Measurements from ENCODE around the gene ZNF438.

DNA sequence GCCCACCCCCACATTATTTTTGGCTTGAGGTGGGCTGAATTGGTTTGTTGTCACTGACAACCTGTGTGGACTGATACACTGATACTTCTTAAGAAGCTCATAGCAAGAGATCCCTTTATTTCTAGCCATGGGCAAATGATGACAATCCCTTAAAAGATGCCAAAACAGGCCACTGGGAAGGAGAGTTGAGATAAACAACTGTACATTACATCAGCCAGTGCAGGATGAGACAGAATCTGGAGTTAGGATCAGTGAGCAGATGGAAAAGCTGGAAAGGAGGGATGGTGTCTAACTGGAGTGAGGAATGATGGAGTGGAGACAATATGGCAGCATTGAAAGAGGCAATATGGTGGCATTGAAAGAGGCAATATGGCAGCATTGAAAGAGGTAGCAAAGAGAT, 206.2 kb downstream of the ZNF438 start:
- no peak for TF ChIP-seq CTCF (IDR thresholded peaks at IDR 0.05)
- no peak for TF ChIP-seq POLR2A (IDR thresholded peaks at IDR 0.05)

Measured in lower leg skin (tissue), 3 donors.